Measurements from ENCODE around the gene KSR1.

DNA sequence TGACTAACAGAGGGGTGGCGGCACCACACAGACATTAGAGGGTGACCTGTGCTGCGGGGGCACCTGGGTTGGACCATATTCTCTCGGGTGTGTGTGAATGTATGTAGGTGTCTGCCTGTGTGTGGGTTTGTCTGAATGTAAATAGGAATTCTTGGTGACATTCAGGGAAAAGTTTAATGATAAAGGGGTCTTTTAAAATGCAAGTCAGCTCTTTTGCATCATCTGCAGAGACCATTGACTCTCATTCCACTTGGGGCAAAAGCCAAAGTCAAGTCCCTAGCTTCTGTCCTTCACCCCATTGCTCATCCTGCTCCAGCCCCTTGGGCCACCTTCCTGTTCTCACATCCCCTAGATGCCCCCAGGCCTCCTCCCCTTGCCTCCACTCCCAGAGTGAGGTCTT is 23.6 kb downstream of the KSR1 start:
- TF ChIP-seq EZH2 (IDR thresholded peaks at IDR 0.05; ENCODE audit: insufficient read depth, poor library complexity, severe bottlenecking) (no peak), EZH2phosphoT487 (IDR thresholded peaks at IDR 0.05; ENCODE audit: insufficient read depth, low read depth) (no peak)

Measured in GM23248 (cell line).